Measurements from ENCODE around the gene BAZ1A.
"Not testable (repeated sequence)": the region's sequence is repeated elsewhere in the genome, so short reads cannot be mapped to it uniquely, and the experiment has no call there.

BAZ1A gene

DNA sequence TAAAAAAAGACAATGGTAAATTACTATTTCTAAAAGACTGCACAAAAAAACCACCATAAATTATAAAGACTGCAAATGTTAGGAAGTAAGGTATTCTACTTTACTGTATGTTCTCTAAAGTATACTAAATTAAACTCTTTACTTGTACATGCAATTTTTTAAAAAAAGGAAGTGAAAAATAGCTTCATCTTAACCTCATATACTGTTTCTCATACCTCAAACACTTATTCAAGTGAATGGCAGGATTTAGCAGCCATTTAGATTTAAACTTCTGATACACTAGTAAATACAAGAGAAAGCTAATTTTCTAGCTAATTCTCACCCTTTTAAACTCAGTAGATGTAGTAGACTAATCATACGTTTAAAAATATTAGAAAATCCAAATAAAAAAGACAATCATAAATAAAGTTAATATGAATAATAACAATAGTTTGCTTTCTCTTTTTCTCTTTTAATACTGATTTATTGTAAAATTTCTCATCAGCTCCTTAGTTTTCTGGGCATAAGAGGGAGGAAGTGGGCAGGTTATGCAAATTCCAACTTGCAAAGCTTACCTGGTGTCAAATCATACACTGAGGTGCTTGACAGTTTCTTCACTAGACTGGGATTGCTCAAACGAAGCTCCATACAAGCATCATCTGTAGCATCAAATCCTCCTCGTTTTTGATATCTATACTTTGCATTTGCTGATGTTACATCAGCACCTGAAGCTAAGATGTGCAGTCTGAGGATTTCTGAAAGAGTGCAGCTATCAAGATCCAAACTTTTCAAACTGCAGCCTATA, 89.7 kb downstream of the BAZ1A start:
- no peak for DNase-seq

DNA sequence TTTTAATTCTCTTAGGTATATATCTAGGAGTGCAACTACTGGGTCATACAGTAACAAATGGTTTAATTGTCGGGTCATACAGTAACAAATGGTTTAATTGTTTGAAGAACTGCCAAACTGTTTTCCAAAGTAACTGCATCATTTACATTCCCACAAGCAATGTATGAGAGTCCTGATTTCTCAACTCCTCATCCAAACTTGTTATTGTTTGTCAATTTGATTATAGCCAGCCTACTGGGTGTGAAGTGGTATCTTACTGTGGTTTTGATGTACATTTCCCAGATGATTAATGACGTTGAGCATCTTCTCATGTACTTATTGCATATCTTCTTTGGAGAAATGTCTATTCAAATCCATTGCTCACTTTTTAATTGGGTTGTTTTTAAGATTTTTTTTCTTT, 93.1 kb downstream of the BAZ1A start:
- no peak for DNase-seq

DNA sequence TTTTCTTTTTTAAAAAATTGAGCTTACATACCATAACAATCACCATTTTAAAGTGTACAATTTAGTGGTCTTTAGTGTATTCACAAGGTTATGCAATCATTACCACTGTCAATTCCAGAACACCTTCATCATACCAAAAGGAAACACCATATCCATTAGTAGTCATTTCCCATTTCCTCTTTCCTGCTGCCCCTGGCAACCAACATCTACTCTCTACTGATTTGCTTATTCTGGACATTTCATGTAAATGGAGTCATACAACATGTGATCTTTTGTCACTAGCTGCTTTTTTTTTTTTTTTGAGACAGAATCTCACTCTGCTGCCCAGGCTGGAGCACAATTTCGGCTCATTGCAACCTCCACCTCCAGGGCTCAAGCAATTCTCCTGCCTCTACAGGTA, 93.9 kb downstream of the BAZ1A start:
- DNase-seq, result peak; percentile 7

DNA sequence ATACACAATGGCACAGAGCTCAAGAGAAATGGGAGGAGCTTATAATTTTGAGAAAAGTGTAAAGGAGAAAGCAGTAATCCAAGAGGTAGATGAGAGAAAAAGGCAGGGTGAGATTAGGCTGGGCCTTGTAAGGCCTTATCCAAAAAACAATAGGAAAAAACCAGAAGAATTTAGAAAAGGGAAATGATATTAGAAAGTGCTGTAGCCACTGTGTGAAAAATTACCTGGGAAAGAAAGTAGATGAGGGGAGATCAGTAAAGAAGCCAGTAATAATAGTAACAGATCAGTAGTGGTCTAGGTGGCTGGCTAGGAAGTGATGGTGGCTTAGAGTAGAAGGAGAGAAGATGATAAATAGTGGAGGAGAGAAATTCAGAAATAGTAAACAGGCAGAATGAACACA, 94.5 kb downstream of the BAZ1A start:
- DNase-seq, result no peak

DNA sequence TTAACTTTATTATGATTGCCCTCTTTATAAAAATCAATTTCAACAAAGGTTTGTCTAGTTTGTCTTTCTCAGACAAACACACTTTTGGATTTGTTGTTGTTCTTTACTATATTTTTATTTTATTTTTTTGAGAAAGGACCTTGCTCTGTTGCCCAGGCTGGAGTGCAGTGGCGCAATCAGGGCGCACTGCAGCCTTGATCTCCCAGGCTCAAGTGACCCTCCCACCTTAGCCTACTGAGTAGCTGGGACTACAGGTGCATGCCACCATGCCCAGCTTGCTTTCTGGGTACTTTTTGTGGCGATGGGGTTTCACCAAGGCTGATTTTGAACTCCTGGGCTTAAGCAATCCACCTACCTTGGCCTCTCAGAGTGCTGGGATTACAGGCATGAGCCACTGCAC, 96.4 kb downstream of the BAZ1A start:
- DNase-seq, result no peak

DNA sequence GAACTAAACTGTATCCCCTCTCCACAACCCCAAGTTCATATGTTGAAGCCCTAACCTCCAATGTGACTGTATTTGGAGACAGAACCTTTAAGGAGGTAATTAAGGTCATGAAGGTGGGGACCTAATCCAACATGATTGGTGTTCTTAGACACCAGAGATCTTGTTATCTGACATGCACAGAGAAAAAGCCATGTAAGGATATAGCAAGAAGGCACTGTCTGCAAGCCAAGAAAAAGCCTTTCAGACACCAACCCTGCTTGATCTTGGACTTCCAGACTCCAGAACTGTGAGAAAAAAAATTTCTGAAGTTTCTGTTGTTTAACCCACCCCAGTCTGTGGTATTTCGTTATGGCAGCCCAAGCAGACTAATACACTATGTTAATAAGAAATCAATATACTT, 98.5 kb downstream of the BAZ1A start:
- DNase-seq, result no peak

DNA sequence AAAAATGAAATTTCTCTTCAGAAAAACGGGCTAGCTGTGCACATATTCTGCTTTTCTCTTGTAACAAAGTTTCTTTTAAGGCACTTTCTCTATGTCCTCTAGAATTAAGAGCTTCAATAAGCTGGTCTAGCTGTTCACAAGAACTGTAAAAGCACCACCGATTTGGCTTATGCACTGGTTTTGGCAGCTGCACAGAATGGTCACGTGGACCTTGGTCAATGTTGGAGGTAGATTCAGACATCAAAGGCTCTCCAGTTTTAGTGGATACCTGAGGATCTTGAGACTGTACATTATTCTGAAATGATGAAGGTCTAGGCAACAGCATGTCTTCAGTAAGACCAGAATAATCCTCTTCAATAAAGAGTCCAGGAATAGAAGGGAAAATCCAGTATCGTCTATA, 99.2 kb downstream of the BAZ1A start:
- no peak for DNase-seq

DNA sequence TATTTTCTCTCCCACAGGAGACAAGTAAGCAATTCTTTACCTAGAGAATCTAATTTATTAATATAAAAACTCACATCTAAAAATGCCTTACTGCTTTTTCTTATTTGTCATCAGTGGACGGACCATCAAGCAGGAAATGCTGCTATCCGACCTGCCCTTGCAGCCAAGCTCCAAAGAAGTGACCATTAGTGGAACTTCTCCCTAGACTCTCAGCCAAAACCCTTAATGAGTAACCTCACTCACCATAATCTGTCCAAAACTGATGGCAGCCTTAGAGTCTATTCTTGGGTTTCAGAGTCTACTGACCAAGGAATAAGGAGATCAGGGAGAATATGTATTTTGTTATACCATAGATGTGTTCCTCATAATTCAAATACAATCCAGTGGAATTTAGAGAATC, 99.8 kb downstream of the BAZ1A start:
- DNase-seq, result no peak

DNA sequence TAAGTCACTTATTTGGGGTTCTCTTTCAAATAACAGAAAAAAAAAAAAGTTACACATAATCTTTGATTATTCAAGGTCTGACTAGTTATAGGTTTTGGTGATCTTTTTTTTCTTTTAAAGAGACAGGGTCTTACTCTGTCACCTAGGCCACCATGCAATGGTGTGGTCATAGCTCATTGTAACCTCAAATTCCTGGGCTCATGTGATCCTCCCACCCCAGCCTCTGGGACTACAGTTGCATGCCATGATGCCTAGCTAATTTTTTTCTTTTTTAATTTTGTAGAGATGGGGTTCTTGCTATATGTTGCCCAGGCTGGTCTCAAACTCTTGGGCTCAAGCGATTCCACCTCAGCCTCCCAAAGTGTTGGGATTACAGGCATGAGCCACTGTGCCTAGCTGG, 104.3 kb downstream of the BAZ1A start:
- no peak for DNase-seq

DNA sequence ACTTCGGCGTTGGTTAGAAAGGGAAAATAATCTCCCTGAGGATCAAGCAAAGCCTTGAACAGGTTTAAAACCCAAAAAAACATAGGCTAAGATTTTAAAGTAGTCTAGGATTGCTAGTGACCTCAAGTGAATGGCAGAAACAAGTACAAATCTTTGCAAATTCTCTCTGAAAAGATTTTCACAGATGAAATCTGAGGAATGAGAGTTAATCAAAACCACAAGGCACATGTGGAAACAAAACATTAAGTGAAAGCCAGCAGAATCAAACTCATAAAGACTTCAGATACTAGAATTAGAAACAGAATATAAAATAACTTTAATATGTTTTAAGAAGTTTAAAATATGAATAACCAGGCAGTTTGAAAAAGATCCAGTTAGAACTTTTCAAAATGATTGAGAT, 108.6 kb downstream of the BAZ1A start:
- DNase-seq, result peak; percentile 65

DNA sequence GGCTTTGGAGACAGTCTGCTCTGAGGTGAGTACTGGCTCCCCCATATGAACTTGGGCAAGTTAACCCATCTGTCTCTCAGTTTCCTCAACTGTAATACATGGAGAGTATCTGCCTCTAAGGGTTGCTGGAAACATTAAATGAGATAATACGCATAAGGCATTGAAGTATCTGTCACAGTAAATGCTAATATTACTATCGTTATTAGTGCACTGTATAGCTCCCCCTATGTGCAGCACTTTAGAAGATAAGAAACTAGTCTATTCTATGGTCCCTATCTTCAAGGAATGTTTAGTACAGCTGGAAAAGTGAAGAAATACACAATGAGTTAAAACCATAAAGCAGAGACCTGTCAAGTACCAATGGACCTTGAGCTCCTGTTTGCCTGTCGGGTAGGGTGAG, 109.1 kb downstream of the BAZ1A start:
- no peak for DNase-seq

DNA sequence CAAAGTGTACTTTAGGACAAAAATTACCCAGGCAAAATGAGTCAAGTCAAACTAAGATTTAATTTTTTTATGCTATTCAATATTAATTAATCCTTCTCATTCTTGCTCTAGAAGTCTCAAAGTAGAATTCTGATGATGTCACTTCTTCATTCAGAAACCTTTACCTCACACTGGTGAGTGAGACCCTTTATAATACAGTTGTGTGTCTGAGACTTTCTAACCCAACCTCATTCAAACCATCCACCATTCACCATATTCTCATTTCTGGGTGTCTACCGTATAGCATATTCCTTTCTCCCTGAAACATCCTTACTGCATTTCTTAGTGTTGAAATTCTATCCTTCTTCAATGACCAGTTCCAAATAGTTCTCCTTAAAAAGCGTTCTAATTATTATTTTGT, 119.9 kb downstream of the BAZ1A start:
- no peak for DNase-seq

DNA sequence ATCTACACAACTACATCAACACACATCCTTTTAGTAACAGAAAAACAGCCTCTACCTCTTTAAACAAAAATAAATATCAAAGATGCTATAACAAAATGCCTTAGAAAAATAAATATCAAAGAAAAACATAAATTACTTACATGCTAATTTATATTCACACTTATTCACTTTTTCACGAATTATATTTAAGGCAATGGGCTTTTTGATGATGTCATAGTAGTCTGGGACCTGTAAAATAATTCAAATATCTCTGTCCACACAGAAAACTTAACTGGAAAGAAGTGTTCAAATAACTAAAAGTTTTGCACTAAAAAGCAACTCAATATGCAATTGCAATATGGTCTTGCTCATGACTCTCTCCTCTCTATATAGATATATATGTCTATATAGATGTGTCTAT, 120.5 kb downstream of the BAZ1A start:
- DNase-seq, result no peak

DNA sequence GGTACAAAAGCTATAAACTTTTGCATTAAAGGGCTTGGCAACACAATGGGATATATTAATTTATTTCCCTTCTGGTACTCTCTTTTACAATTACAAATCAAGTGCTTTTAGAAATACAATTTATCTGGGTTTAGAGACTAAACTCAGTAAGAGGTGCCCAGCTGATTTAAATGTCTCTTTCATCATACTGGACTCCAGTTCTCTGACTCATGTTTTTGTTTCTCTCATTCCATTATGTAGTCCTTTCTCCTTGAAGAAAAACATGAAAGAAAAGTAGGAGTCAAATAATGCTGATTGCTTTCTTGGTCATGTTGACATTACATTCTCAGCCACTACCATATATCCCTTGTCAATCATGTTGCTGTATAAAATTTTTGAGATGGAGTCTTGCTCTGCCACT, 124.5 kb downstream of the BAZ1A start:
- DNase-seq, result no peak

DNA sequence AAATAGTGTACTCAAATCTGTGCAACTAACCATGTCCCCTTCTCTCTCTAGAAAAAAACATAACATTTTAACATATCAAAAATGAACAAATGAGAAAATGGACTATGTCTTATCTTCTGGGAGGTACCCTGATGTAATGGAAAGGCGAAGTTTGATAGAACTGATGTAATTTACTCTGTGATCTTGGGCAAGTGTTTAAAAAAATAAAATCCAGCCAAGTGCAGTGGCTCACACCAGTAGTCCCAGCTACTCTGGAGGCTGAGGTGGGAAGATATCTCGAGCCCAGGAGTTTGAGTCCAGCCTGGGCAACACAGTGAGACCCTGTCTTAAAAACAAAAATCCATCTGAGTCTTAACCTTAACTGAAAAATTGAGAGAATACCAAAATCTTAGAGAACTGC, 124.9 kb downstream of the BAZ1A start:
- DNase-seq, result no peak

DNA sequence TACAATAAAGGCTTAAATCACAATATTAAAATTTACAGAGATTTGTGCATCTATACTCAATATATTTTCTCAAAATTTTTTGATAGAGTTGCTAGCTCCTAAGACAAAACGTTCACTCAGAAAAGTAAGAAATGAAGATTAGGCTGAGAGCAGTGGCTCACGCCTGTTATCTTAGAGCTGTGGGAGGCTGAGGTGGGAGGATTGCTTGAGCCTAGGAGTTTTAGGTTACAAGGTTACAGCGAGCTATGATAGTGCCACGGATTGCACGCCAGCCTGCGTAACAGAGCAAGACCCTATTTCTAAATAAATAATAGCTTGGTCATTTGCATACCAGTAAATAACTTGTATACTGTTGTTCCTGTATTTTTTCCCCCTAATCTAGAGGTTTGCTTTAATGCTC, 125.8 kb downstream of the BAZ1A start:
- DNase-seq, result no peak

DNA sequence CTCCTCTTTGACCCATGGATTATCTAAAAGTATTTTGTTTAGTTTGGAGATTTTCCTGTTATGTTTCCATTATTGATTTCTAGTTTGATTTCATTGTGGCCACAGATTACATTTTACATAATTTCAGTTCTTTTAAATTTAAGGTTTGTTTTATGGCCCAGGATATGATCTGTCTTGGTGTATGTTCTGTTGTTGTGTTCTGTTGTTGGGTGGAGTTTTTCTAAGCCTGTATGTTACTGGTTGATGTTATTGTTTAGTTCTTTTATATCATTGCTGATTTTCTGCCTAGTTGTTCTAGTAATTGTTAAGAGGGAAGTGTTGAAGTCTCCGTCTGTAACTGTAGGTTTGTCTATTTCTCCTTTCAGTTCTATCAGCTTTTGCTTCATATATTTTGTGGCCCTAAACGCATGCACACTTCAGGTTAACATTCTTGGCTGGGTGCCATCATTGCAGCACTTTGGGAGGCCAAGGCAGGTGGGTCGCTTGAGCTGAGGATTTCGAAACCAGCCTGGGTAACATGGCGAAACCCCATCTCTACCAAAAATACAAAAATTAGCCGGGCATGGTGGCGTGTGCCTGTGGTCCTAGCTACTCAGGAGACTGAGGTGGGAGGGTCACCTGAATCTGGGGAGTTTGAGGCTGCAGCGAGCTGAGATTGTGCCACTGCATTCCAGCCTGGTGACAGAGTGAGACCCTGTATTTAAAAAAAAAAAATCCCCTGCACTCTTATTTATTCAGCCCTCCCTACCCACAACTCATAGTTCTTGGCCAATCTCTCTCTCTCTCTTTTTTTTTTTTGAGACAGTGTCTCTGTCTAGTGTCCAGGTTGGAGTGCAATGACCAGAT, 132.7 kb downstream of the BAZ1A start:
- DNase-seq, result no peak

DNA sequence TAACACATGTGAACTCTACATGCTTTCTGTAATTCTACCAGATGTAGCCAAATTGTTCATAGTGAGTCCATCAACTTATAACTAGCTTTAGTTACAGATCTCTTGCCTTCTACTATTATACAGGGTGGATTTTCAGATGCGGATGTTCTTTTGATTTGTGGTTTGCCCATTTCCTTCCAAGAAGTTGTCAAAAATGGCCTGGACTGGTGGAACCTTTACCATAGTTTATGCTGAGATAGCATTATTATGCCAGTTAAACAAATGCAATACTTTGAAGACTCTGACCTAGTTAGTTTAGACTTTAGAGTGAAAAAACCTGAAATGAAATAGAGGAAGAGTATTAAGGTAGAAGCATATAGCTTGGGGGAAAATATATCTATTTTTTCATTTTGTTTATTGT, 133.3 kb downstream of the BAZ1A start:
- no peak for DNase-seq

DNA sequence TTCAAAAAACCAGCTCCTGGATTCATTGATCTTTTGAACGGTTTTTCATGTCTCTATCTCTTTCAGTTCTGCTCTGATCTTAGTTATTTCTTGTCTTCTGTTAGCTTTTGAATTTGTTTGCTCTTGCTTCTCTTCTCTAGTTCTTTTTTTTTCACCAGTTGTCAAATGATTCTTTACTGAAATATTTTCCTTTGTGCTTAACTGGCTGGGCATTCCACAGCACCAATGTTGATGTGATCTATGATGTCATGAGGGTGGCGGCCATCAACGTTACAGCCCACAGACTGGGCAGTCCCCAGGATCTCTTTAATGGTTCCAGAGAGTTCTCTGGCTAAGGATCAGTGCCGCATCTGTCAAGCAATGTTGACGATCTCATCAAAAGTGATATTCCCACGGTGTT, 135.0 kb downstream of the BAZ1A start:
- not testable (repeated sequence) for DNase-seq

DNA sequence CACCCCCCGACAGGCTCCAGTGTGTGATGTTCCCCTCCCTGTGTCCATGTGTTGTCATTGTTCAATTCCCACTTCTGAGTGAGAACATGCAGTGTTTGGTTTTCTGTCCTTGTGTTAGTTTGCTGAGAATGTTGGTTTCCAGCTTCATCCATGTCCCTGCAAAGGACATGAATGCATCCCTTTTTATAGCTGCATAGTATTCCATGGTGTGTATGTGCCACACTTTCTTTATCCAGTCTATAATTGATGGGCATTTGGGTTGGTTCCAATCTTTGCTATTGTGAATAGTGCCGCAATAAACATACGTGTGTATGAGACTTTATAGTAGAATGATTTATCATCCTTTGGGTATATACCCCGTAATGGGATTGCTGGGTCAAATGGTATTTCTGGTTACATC, 138.1 kb downstream of the BAZ1A start:
- not testable (repeated sequence) for DNase-seq

DNA sequence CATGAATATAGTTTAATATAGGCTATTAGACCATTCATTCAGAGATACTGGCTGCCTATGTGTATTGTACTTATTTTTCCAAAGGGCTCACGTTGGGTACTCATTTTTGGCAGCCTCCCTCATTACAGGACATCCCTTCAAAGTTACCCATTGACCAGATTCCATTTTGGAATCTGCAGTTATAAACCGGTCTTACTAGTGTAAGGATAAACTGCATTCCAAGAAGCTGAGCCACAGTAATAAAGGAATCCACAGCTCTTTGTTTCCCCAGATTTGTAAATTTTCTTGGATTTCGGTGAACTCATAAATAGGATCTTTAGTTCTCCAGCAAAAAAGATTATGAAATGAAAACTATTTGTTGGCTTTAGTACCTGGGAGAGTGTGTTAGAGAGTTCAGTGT, 141.9 kb downstream of the BAZ1A start:
- DNase-seq, result no peak

DNA sequence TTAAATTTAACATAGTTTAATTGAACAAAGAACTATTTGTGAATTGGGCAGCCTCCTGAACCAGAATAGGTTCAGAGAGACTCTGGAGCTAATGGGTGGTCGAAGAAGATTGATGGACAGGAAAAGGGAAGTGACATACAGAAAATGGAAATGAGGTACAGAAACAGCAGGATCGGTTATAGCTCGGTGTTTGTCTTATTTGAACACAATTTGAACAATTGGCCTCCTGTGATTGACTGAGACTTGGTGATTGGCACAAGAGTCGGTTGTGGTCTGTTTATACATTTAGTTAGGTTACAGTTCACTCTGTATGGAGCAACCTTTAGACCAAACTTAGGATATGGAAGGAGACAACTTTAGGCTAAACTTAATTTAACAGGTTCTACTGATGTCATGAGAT, 142.4 kb downstream of the BAZ1A start:
- DNase-seq, result no peak

DNA sequence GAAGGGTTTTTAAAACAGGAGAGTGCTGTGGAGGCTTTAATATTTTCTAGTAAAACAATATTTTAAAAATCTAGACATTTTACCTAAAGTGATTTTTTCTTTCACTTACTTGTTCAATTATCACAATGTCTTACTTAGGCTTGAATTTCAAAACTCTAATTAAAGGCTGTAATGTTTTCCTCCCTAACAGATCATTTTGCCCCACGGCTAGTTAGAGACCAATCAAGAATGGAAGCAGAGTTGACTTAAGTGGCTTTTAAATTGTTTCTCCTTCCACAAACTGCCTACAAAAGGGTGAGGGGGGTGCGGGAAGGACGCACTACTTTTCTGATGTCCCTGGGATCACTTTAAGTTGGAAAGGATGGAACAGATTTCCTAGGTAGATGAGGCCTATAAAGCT, 151.3 kb downstream of the BAZ1A start:
- DNase-seq, result no peak

DNA sequence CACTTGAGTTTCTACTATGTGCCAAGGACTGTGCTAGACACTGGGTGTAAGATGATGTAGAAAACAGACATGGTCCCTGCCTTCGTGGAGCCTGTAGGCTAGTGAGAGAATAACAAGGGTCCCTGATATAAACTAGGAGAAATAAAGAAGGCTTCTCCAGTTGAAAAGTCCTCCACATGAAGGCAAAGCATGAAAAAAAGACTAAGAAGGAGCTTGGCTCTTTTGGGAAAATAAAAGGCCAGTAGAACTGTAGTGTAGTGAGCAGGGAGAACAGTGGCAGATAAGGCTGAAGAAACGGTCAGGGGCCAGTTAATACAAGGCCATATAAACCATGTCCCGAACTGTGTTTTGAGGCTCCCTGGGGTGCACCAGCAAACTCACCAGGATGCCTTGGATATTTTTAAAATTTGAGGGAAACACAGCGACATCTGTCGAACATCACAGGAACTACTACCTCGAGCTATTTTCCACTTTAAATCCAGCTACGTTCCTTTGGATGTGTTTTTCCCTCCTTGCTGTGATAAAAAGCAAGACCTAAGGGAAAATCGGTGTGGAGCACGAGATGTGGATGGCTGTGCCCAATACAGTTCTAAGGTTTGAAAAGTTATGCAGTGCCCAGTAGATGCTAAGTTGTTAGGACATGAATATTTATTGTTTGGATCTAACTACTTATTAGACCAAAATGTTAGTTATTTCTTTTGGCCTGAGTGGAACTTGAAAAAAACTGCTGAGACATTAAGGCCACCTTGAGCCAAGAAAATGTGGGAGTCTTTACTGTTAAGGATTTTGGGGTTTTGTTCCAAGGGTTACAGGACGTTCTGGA, 152.2 kb downstream of the BAZ1A start:
- peak; percentile 79 for DNase-seq
